DND-41 (cell line): ENCODE results near the gene FNBP1.

Experiments
- ATAC-seq: fragments of 200-7000 bp; cut with Tn5 transposase; 3 replicates; pipeline ENCODE4 v1.9.1; 2021; ENCODE audit warnings: low read depth; ENCODE audit not compliant: insufficient read depth
- DNase-seq: peaks from one replicate; pipeline ENCODE4 v3.0.0-alpha.2; 2020
- H2AFZ ChIP-seq: 2 replicates; pipeline ENCODE4 v1.6.0; 2012; ENCODE audit warnings: low read depth, low read length
- H3K27ac ChIP-seq: 2 replicates; pipeline ENCODE4 v1.5.1; 2012; ENCODE audit warnings: low read length, inconsistent platforms
- H3K27me3 ChIP-seq: fragments of 200-600 bp; sonication (generic); 2 replicates; pipeline ENCODE4 v1.6.0; 2012; ENCODE audit warnings: low read length, mild to moderate bottlenecking, inconsistent platforms; ENCODE audit not compliant: insufficient read depth, poor library complexity
- H3K36me3 ChIP-seq: 2 replicates; pipeline ENCODE4 v1.5.1; 2012; ENCODE audit warnings: low read length, inconsistent platforms; ENCODE audit not compliant: insufficient read depth
- H3K4me1 ChIP-seq: 2 replicates; pipeline ENCODE4 v1.5.1; 2012; ENCODE audit warnings: mild to moderate bottlenecking, low read length; ENCODE audit not compliant: insufficient read depth
- H3K4me2 ChIP-seq: 2 replicates; pipeline ENCODE4 v1.6.0; 2012; ENCODE audit warnings: mild to moderate bottlenecking, moderate library complexity, low read length, inconsistent platforms; ENCODE audit not compliant: insufficient read depth
- H3K4me3 ChIP-seq, 2 experiments: fragments of 200-600 bp in 1 of 2; shearing (Covaris generic) in 1 of 2; 2 replicates each; pipeline ENCODE4 v1.5.1; 2012 to 2016; ENCODE audit warnings: inconsistent platforms in 2 of 2, low read length in 2 of 2, mild to moderate bottlenecking in 2 of 2, low read depth in 1 of 2, moderate library complexity in 1 of 2
- H3K79me2 ChIP-seq: 2 replicates; pipeline ENCODE4 v1.6.0; 2012; ENCODE audit warnings: low read length, inconsistent platforms; ENCODE audit not compliant: insufficient read depth
- H3K9ac ChIP-seq: 2 replicates; pipeline ENCODE4 v1.6.0; 2012; ENCODE audit warnings: low read depth, mild to moderate bottlenecking, inconsistent platforms, low read length, moderate library complexity
- H3K9me3 ChIP-seq: 2 replicates; pipeline ENCODE4 v1.5.1; 2012; ENCODE audit warnings: low read length, moderate library complexity, mild to moderate bottlenecking, inconsistent platforms; ENCODE audit not compliant: insufficient read depth, severe bottlenecking
- H4K20me1 ChIP-seq: 2 replicates; pipeline ENCODE4 v1.6.0; 2012; ENCODE audit warnings: low read length; ENCODE audit not compliant: insufficient read depth
- CTCF ChIP-seq: IDR thresholded peaks from 2 replicates; pipeline ENCODE4 v1.5.1; 2012; ENCODE audit warnings: borderline replicate concordance, low read length, moderate library complexity, mild to moderate bottlenecking; ENCODE audit not compliant: poor library complexity, severe bottlenecking; ENCODE audit errors: extremely low read depth
- EZH2 ChIP-seq: IDR thresholded peaks from 3 replicates; pipeline ENCODE4 v1.6.1; 2012; ENCODE audit warnings: borderline replicate concordance, low read depth, mild to moderate bottlenecking, moderate library complexity, low read length, inconsistent platforms; ENCODE audit not compliant: severe bottlenecking

The FNBP1 gene

GRCh38 chr9:129989740-129990139, 53.2 kb downstream of the FNBP1 start:
- TF ChIP-seq CTCF (no peak), EZH2 (no peak)
- peaks cover 82% of the 10 kb centered on the region for H3K36me3 ChIP-seq
- no peak for ATAC-seq
- no peak overlapping the region for H3K4me2 ChIP-seq
- no peaks in the 10 kb centered on the region for H3K4me1 ChIP-seq
- H3K79me2 ChIP-seq: peaks cover 96% of the 10 kb centered on the region
- no peak overlapping the region for H2AFZ ChIP-seq
- no peaks in the 10 kb centered on the region for H3K9me3 ChIP-seq
- DNase-seq: no peak
- no peak overlapping the region for H3K4me3 ChIP-seq
- H3K27me3 ChIP-seq: no peaks in the 10 kb centered on the region
- H3K27ac ChIP-seq: no peak overlapping the region
- H3K9ac ChIP-seq: no peak overlapping the region
- peaks cover 69% of the 10 kb centered on the region for H4K20me1 ChIP-seq

- H3K27me3 ChIP-seq: no peaks in the 10 kb centered on the region
- TF ChIP-seq CTCF (no peak), EZH2 (no peak)
- peaks cover 80% of the 10 kb centered on the region for H3K36me3 ChIP-seq
- no peak overlapping the region for H3K9ac ChIP-seq
- no peaks in the 10 kb centered on the region for H3K4me1 ChIP-seq
- H4K20me1 ChIP-seq: peaks cover 69% of the 10 kb centered on the region
- peaks cover 96% of the 10 kb centered on the region for H3K79me2 ChIP-seq
- no peak for DNase-seq
- no peak overlapping the region for H3K4me2 ChIP-seq
- no peak overlapping the region for H2AFZ ChIP-seq
- ATAC-seq: no peak
- no peaks in the 10 kb centered on the region for H3K9me3 ChIP-seq
- no peak overlapping the region for H3K27ac ChIP-seq
- no peak overlapping the region for H3K4me3 ChIP-seq
These were observed 53.7 kb downstream of the FNBP1 start for GRCh38 chr9:129989362-129989708.

- no peak for DNase-seq
- Histone ChIP-seq H3K9me3 (no peaks in the 10 kb centered on the region), H3K4me2 (no peak overlapping the region), H3K4me1 (no peaks in the 10 kb centered on the region), H3K27me3 (no peaks in the 10 kb centered on the region), H2AFZ (no peak overlapping the region), H3K9ac (no peak overlapping the region), H3K4me3 (no peak overlapping the region), H3K36me3 (peaks cover 77% of the 10 kb centered on the region), H4K20me1 (peaks cover 66% of the 10 kb centered on the region), H3K79me2 (peaks cover 96% of the 10 kb centered on the region), H3K27ac (no peak overlapping the region)
- no peak for ATAC-seq
- no peak for TF ChIP-seq EZH2
- TF ChIP-seq CTCF: no peak
These were observed 54.2 kb downstream of the FNBP1 start for GRCh38 chr9:129988607-129989361.

- Histone ChIP-seq H3K4me2 (no peak overlapping the region), H3K27ac (no peak overlapping the region; the same call in 1 of the 2 replicates), H4K20me1 (peaks cover 71% of the 10 kb centered on the region), H3K36me3 (peaks cover 70% of the 10 kb centered on the region), H3K9me3 (no peaks in the 10 kb centered on the region), H3K27me3 (no peaks in the 10 kb centered on the region), H3K9ac (no peak overlapping the region), H3K4me3 (no peak overlapping the region), H3K4me1 (no peaks in the 10 kb centered on the region), H3K79me2 (peaks cover 96% of the 10 kb centered on the region), H2AFZ (no peak overlapping the region)
- DNase-seq (no peak), ATAC-seq (no peak)
- TF ChIP-seq EZH2 (no peak), CTCF (no peak)
These were observed 55.0 kb downstream of the FNBP1 start for GRCh38 chr9:129987941-129988340.
